ENCODE results near the gene RFC4. TPM values are rescaled to one million over a fixed set of nuclear protein-coding genes. Genes with fewer than 3 reads are reported as not detected.

The RFC4 gene
- total and polyA plus RNA-seq, 2 experiments from 2014 or later: 73.3 to 107 TPM

GRCh38 chr3:186845756-186846155 is 39.5 kb upstream of the RFC4 start (continued):
- TF ChIP-seq, protein P1, sequence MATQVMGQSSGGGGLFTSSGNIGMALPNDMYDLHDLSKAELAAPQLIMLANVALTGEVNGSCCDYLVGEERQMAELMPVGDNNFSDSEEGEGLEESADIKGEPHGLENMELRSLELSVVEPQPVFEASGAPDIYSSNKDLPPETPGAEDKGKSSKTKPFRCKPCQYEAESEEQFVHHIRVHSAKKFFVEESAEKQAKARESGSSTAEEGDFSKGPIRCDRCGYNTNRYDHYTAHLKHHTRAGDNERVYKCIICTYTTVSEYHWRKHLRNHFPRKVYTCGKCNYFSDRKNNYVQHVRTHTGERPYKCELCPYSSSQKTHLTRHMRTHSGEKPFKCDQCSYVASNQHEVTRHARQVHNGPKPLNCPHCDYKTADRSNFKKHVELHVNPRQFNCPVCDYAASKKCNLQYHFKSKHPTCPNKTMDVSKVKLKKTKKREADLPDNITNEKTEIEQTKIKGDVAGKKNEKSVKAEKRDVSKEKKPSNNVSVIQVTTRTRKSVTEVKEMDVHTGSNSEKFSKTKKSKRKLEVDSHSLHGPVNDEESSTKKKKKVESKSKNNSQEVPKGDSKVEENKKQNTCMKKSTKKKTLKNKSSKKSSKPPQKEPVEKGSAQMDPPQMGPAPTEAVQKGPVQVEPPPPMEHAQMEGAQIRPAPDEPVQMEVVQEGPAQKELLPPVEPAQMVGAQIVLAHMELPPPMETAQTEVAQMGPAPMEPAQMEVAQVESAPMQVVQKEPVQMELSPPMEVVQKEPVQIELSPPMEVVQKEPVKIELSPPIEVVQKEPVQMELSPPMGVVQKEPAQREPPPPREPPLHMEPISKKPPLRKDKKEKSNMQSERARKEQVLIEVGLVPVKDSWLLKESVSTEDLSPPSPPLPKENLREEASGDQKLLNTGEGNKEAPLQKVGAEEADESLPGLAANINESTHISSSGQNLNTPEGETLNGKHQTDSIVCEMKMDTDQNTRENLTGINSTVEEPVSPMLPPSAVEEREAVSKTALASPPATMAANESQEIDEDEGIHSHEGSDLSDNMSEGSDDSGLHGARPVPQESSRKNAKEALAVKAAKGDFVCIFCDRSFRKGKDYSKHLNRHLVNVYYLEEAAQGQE (IDR thresholded peaks at IDR 0.05; ENCODE audit: unreplicated experiment): no peak
- no peak for TF ChIP-seq STAT1 (IDR thresholded peaks at IDR 0.05; ENCODE audit: unreplicated experiment)

DNA sequence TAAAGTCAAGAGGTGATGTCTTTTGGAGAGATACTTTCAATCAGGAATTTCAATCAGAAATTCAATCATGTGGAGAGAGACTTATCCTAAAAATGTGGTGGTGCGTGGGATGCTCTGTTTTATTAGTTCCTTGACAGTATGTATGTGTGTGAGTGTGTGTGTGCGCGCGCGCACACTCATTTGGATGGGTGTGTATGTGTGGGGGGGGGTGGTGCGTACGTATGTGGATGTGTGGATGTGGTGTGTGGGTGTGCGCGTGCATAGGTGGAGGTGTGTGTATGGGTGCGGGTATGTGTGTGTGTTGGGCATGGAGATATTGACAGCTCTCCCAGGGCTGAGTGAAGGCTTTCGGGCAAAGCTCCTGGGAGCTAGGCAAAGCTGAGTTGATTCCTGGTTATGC is 38.6 kb upstream of the RFC4 start:
- Histone ChIP-seq H3K9me2 (ENCODE audit: insufficient read depth) (no peaks in the 10 kb centered on the region), H3K36me3 (ENCODE audit: insufficient read depth) (no peaks in the 10 kb centered on the region), H4K20me1 (replicated peaks; ENCODE audit: insufficient read depth) (no peaks in the 10 kb centered on the region), H3K4me2 (no peak overlapping the region), H3F3A (replicated peaks; ENCODE audit: low read depth) (no peaks in the 10 kb centered on the region), H2AFZ (no peak overlapping the region), H3K4me3 (no peak overlapping the region), H3K27me3 (ENCODE audit: insufficient read depth) (no peaks in the 10 kb centered on the region), H3K79me2 (replicated peaks; ENCODE audit: insufficient read depth) (no peaks in the 10 kb centered on the region), H3K27ac (ENCODE audit: low read depth) (no peak overlapping the region), H3K4me1 (ENCODE audit: insufficient read depth) (no peaks in the 10 kb centered on the region)
- H3K4me1 Mint-ChIP-seq: no peaks in the 10 kb centered on the region; the same call in 2 of the 3 replicates
- no peaks in the 10 kb centered on the region for H3K9me3 Mint-ChIP-seq
- DNase-seq (ENCODE audit: low spot score) (no peak), ATAC-seq (no peak)
- no peaks in the 10 kb centered on the region for H3K27me3 Mint-ChIP-seq (ENCODE audit: insufficient read depth, low read depth, poor library complexity)
- H3K4me3 Mint-ChIP-seq: no peak overlapping the region
- no peak overlapping the region for H3K27ac Mint-ChIP-seq
- no peaks in the 10 kb centered on the region for H3K36me3 Mint-ChIP-seq (ENCODE audit: low read depth)
- no peak for TF ChIP-seq EZH2 (IDR thresholded peaks at IDR 0.05; ENCODE audit: low read depth, unreplicated experiment)
- TF ChIP-seq ETS1 (IDR thresholded peaks at IDR 0.05): no peak
- TF ChIP-seq STAT1 (IDR thresholded peaks at IDR 0.05; ENCODE audit: unreplicated experiment): no peak
- TF ChIP-seq POLR2AphosphoS5 (IDR thresholded peaks at IDR 0.05; ENCODE audit: low read depth): no peak
- no peak for TF ChIP-seq CTCF (conservative IDR thresholded peaks at IDR 0.05; ENCODE audit: low read depth in 2 of 2)
- no peak for TF ChIP-seq JUNB (IDR thresholded peaks at IDR 0.05; ENCODE audit: unreplicated experiment)
- TF ChIP-seq EZH2phosphoT487 (IDR thresholded peaks at IDR 0.05; ENCODE audit: unreplicated experiment): no peak
- no peak for TF ChIP-seq NANOG (IDR thresholded peaks at IDR 0.05; ENCODE audit: borderline replicate concordance)
- TF ChIP-seq CREB1 (CRISPR knock-in tag; IDR thresholded peaks at IDR 0.05; ENCODE audit: low read depth): no peak
- TF ChIP-seq ZNF331 (CRISPR knock-in tag; IDR thresholded peaks at IDR 0.05; ENCODE audit: low read depth): no peak
- TF ChIP-seq, protein P1 (IDR thresholded peaks at IDR 0.05; ENCODE audit: unreplicated experiment): no peak
